Activated naive CD8-positive, alpha-beta T cell treated with anti-CD3 and anti-CD28 coated beads, Interleukin-2, amount 50 U/mL, for 24 hours (primary cell): Measurements from ENCODE around the gene CAVIN1.
"Not testable (repeated sequence)": the region's sequence is repeated elsewhere in the genome, so short reads cannot be mapped to it uniquely, and the experiment has no call there.

Experiments
- ATAC-seq: fragments of 150-1000 bp; cut with Tn5 transposase; one replicate; pipeline ENCODE4 v1.10.0; 2021
- DNase-seq: peaks from one replicate; pipeline ENCODE4 v3.0.0; 2021
- H3K27ac Mint-ChIP-seq: one replicate; pipeline ENCODE4 v1.8.0; 2021; ENCODE audit warnings: mild to moderate bottlenecking, mixed read lengths
- H3K27me3 Mint-ChIP-seq: one replicate; pipeline ENCODE4 v1.8.0; 2021; ENCODE audit warnings: mixed read lengths
- H3K36me3 Mint-ChIP-seq: one replicate; pipeline ENCODE4 v1.8.0; 2021; ENCODE audit warnings: low read depth, mixed read lengths
- H3K4me1 Mint-ChIP-seq: one replicate; pipeline ENCODE4 v1.8.0; 2021; ENCODE audit warnings: mixed read lengths
- H3K4me3 Mint-ChIP-seq: one replicate; pipeline ENCODE4 v1.8.0; 2021; ENCODE audit warnings: mild to moderate bottlenecking, moderate library complexity, mixed read lengths
- H3K9me3 Mint-ChIP-seq: one replicate; pipeline ENCODE4 v1.8.0; 2021; ENCODE audit warnings: mixed read lengths

The CAVIN1 gene

GRCh38 chr17:42363767-42364585 is 59.1 kb downstream of the CAVIN1 start:
- H3K27ac Mint-ChIP-seq: peak overlapping the region; percentile 89
- DNase-seq (peak; percentile 34), ATAC-seq (peak; percentile 51)
- H3K27me3 Mint-ChIP-seq: no peaks in the 10 kb centered on the region
- peaks cover 86% of the 10 kb centered on the region for H3K4me1 Mint-ChIP-seq
- H3K4me3 Mint-ChIP-seq: peak overlapping the region; percentile 56
- peaks cover 41% of the 10 kb centered on the region for H3K36me3 Mint-ChIP-seq
- peaks cover 3% of the 10 kb centered on the region for H3K9me3 Mint-ChIP-seq

- peak overlapping the region; percentile 89 for H3K27ac Mint-ChIP-seq
- H3K9me3 Mint-ChIP-seq: peaks cover 3% of the 10 kb centered on the region
- DNase-seq (no peak), ATAC-seq (no peak)
- peaks cover 85% of the 10 kb centered on the region for H3K4me1 Mint-ChIP-seq
- H3K4me3 Mint-ChIP-seq: peak overlapping the region; percentile 22
- H3K27me3 Mint-ChIP-seq: no peaks in the 10 kb centered on the region
- peaks cover 38% of the 10 kb centered on the region for H3K36me3 Mint-ChIP-seq
These were observed 59.8 kb downstream of the CAVIN1 start for GRCh38 chr17:42363231-42363630.

GRCh38 chr17:42362245-42362961 is 60.7 kb downstream of the CAVIN1 start:
- Mint-ChIP-seq H3K4me1 (peaks cover 83% of the 10 kb centered on the region), H3K4me3 (peak overlapping the region; percentile 50), H3K27me3 (no peaks in the 10 kb centered on the region), H3K27ac (peak overlapping the region; percentile 89), H3K36me3 (peaks cover 38% of the 10 kb centered on the region), H3K9me3 (peaks cover 3% of the 10 kb centered on the region)
- ATAC-seq: peak; percentile 35
- DNase-seq: no peak

GRCh38 chr17:42361781-42362186 is 61.3 kb downstream of the CAVIN1 start:
- peaks cover 41% of the 10 kb centered on the region for H3K36me3 Mint-ChIP-seq
- ATAC-seq (peak; percentile 91), DNase-seq (peak; percentile 56)
- H3K27ac Mint-ChIP-seq: peak overlapping the region; percentile 89
- H3K9me3 Mint-ChIP-seq: peaks cover 3% of the 10 kb centered on the region
- H3K4me3 Mint-ChIP-seq: peak overlapping the region; percentile 50
- no peaks in the 10 kb centered on the region for H3K27me3 Mint-ChIP-seq
- H3K4me1 Mint-ChIP-seq: peaks cover 81% of the 10 kb centered on the region

- not testable (repeated sequence) for H3K27me3 Mint-ChIP-seq, H3K4me3 Mint-ChIP-seq, H3K9me3 Mint-ChIP-seq, DNase-seq, ATAC-seq
- peaks cover 39% of the 10 kb centered on the region for H3K36me3 Mint-ChIP-seq
- peaks cover 81% of the 10 kb centered on the region for H3K4me1 Mint-ChIP-seq
- peak overlapping the region; percentile 71 for H3K27ac Mint-ChIP-seq
These were observed 62.7 kb downstream of the CAVIN1 start for GRCh38 chr17:42360388-42360787.

- ATAC-seq: no peak
- no peak for DNase-seq
- H3K27ac Mint-ChIP-seq: peak overlapping the region; percentile 17
- no peaks in the 10 kb centered on the region for H3K27me3 Mint-ChIP-seq
- no peaks in the 10 kb centered on the region for H3K9me3 Mint-ChIP-seq
- H3K4me1 Mint-ChIP-seq: peaks cover 78% of the 10 kb centered on the region
- peaks cover 31% of the 10 kb centered on the region for H3K36me3 Mint-ChIP-seq
- no peak overlapping the region for H3K4me3 Mint-ChIP-seq
These were observed 63.9 kb downstream of the CAVIN1 start for GRCh38 chr17:42359133-42359532.

- Mint-ChIP-seq H3K27me3 (no peaks in the 10 kb centered on the region), H3K4me1 (peaks cover 77% of the 10 kb centered on the region), H3K36me3 (peaks cover 28% of the 10 kb centered on the region), H3K9me3 (no peaks in the 10 kb centered on the region), H3K4me3 (no peak overlapping the region), H3K27ac (no peak overlapping the region)
- ATAC-seq: no peak
- no peak for DNase-seq
These were observed 64.6 kb downstream of the CAVIN1 start for GRCh38 chr17:42358434-42358833.

GRCh38 chr17:42354956-42355843 is 67.9 kb downstream of the CAVIN1 start:
- peaks cover 12% of the 10 kb centered on the region for H3K36me3 Mint-ChIP-seq
- H3K9me3 Mint-ChIP-seq: no peaks in the 10 kb centered on the region
- peaks cover 51% of the 10 kb centered on the region for H3K4me1 Mint-ChIP-seq
- peak overlapping the region; percentile 37 for H3K4me3 Mint-ChIP-seq
- ATAC-seq: no peak
- no peaks in the 10 kb centered on the region for H3K27me3 Mint-ChIP-seq
- DNase-seq: no peak
- peak overlapping the region; percentile 82 for H3K27ac Mint-ChIP-seq
